H1 (cell line): ENCODE data around the gene NAA50. TPM values are rescaled to one million over a fixed set of nuclear protein-coding genes. Genes with fewer than 3 reads are reported as not detected.

ENCODE experiments used
- CTCF ChIA-PET: fragments of 300-600 bp; sonication (Branson Sonifier 250); formaldehyde crosslinking; loops from one replicate; lab custom pipeline; 2021; ENCODE audit not compliant: partially characterized antibody; lab: Charles Lee
- POLR2A ChIA-PET: fragments of 300-600 bp; sonication (Branson Sonifier 250); formaldehyde crosslinking; loops from one replicate; lab custom pipeline; 2021; ENCODE audit warnings: inconsistent platforms; ENCODE audit not compliant: partially characterized antibody; lab: Charles Lee
- DNase-seq, 2 experiments: peaks; one replicate each; pipeline versions ENCODE4 v3.0.0 to v3.0.0-alpha.2; 2010 to 2022; ENCODE audit warnings: low spot score in 2 of 2, low read depth in 1 of 2, mixed read lengths in 1 of 2
- FAIRE-seq: peaks from 2 replicates; lab custom pipeline; 2011; peaks lifted over from hg19 to GRCh38; lab: Jason Lieb, UNC
- H2AFZ ChIP-seq: 2 replicates; pipeline ENCODE4 v1.8.1; 2012; ENCODE audit warnings: low read length, inconsistent platforms
- H2AK5ac ChIP-seq: 2 replicates; pipeline ENCODE4 v1.6.1; 2013; ENCODE audit warnings: low read depth, low read length
- H2BK120ac ChIP-seq: replicated peaks from 2 replicates; pipeline ENCODE3; 2013; ENCODE audit warnings: low read depth, low read length, inconsistent platforms
- H2BK12ac ChIP-seq: 2 replicates; pipeline ENCODE4 v1.6.1; 2013; ENCODE audit warnings: low read depth, low read length
- H2BK15ac ChIP-seq: 2 replicates; pipeline ENCODE4 v1.6.1; 2013; ENCODE audit warnings: low read length
- H2BK20ac ChIP-seq: 2 replicates; pipeline ENCODE4 v1.6.1; 2013; ENCODE audit warnings: low read length
- H2BK5ac ChIP-seq: 2 replicates; pipeline ENCODE4 v1.6.1; 2013; ENCODE audit warnings: low read depth, low read length
- H3K14ac ChIP-seq: 2 replicates; pipeline ENCODE4 v1.6.1; 2013; ENCODE audit warnings: inconsistent platforms; ENCODE audit not compliant: insufficient read length
- H3K18ac ChIP-seq: 2 replicates; pipeline ENCODE4 v1.6.1; 2013; ENCODE audit warnings: low read length; ENCODE audit errors: extremely low read depth
- H3K23ac ChIP-seq: 2 replicates; pipeline ENCODE4 v1.6.1; 2013; ENCODE audit warnings: inconsistent platforms; ENCODE audit not compliant: insufficient read length
- H3K23me2 ChIP-seq: 2 replicates; pipeline ENCODE4 v1.6.1; 2013; ENCODE audit warnings: low read depth, low read length
- H3K27ac ChIP-seq: 2 replicates; pipeline ENCODE4 v1.6.1; 2011; ENCODE audit warnings: low read depth, low read length, inconsistent platforms
- H3K27me3 ChIP-seq, 4 experiments: replicated peaks in 1 of 4; 1 replicate in 1 of 4; 2 replicates in 3 of 4; pipeline versions ENCODE4 v1.6.1 to v1.8.1; 2011 to 2013; ENCODE audit warnings: low read length in 3 of 4, mild to moderate bottlenecking in 3 of 4, inconsistent platforms in 2 of 4, mixed read lengths in 2 of 4, moderate library complexity in 1 of 4; ENCODE audit not compliant: control insufficient read depth in 3 of 4, insufficient read depth in 3 of 4; ENCODE audit errors: extremely low read depth in 1 of 4
- H3K36me3 ChIP-seq, 4 experiments: 2 replicates each; pipeline versions ENCODE4 v1.6.1 to v1.8.1; 2011 to 2013; ENCODE audit warnings: mild to moderate bottlenecking in 4 of 4, low read length in 3 of 4, moderate library complexity in 2 of 4, control low read depth in 1 of 4, inconsistent platforms in 1 of 4; ENCODE audit not compliant: insufficient read depth in 4 of 4, control insufficient read depth in 2 of 4
- H3K4ac ChIP-seq: replicated peaks from 2 replicates; pipeline ENCODE3; 2013; ENCODE audit warnings: low read length, low read depth, mixed read lengths, inconsistent platforms; ENCODE audit not compliant: insufficient read length
- H3K4me1 ChIP-seq, 4 experiments: replicated peaks in 1 of 4; 1 replicate in 1 of 4; 2 replicates in 3 of 4; pipeline versions ENCODE4 v1.6.1 to v1.8.1; 2011 to 2013; ENCODE audit warnings: low read length in 3 of 4, inconsistent platforms in 2 of 4, mixed read lengths in 1 of 4; ENCODE audit not compliant: insufficient read depth in 4 of 4, control insufficient read depth in 3 of 4
- H3K4me2 ChIP-seq, 2 experiments: 2 replicates each; pipeline versions ENCODE4 v1.6.1 to v1.8.1; 2011 to 2013; ENCODE audit warnings: low read depth in 2 of 2, low read length in 2 of 2, control low read depth in 1 of 2, inconsistent platforms in 1 of 2, mild to moderate bottlenecking in 1 of 2; ENCODE audit not compliant: insufficient read depth in 1 of 2
- H3K4me3 ChIP-seq, 4 experiments: fragments of 200-600, 300-600 bp in 1 of 4; sonication (generic), shearing (Covaris generic), sonication (Bioruptor Twin) in 1 of 4; 2 replicates each; pipeline versions ENCODE4 v1.5.1 to v1.8.1; 2011 to 2016; ENCODE audit warnings: low read length in 4 of 4, low read depth in 3 of 4, control low read depth in 2 of 4, inconsistent platforms in 2 of 4, mild to moderate bottlenecking in 2 of 4, mixed read lengths in 1 of 4, moderate library complexity in 1 of 4; ENCODE audit not compliant: insufficient read depth in 2 of 4; ENCODE audit errors: extremely low read depth in 1 of 4
- H3K56ac ChIP-seq: replicated peaks from 2 replicates; pipeline ENCODE3; 2013; ENCODE audit warnings: low read depth, mild to moderate bottlenecking, mixed read lengths, low read length, inconsistent platforms; ENCODE audit not compliant: insufficient read length
- H3K79me1 ChIP-seq: 2 replicates; pipeline ENCODE4 v1.6.1; 2013; ENCODE audit warnings: low read depth, low read length, control low read depth
- H3K79me2 ChIP-seq, 2 experiments: 2 replicates each; pipeline versions ENCODE4 v1.6.1 to v1.8.1; 2012 to 2013; ENCODE audit warnings: low read length in 2 of 2, mild to moderate bottlenecking in 2 of 2, inconsistent platforms in 1 of 2; ENCODE audit not compliant: insufficient read depth in 2 of 2, control insufficient read depth in 1 of 2
- H3K9ac ChIP-seq, 4 experiments: replicated peaks in 1 of 4; 1 replicate in 1 of 4; 2 replicates in 3 of 4; pipeline versions ENCODE4 v1.6.1 to v1.8.1; 2011 to 2013; ENCODE audit warnings: low read depth in 3 of 4, low read length in 3 of 4, control low read depth in 2 of 4, mild to moderate bottlenecking in 2 of 4, moderate library complexity in 2 of 4, inconsistent platforms in 1 of 4; ENCODE audit errors: extremely low read depth in 1 of 4
- H3K9me3 ChIP-seq, 2 experiments: 2 replicates each; pipeline versions ENCODE4 v1.6.1 to v1.8.1; 2012 to 2013; ENCODE audit warnings: mild to moderate bottlenecking in 2 of 2, moderate library complexity in 2 of 2, control low read depth in 1 of 2, inconsistent platforms in 1 of 2, low read depth in 1 of 2, low read length in 1 of 2, mixed read lengths in 1 of 2; ENCODE audit not compliant: insufficient read depth in 2 of 2
- H4K20me1 ChIP-seq, 2 experiments: replicated peaks in 1 of 2; 2 replicates each; pipeline versions ENCODE3 to v1.8.1; 2011 to 2013; ENCODE audit warnings: inconsistent platforms in 2 of 2, low read length in 2 of 2, mild to moderate bottlenecking in 1 of 2; ENCODE audit not compliant: insufficient read depth in 2 of 2, control insufficient read depth in 1 of 2
- H4K5ac ChIP-seq: 2 replicates; pipeline ENCODE4 v1.6.1; 2013; ENCODE audit warnings: low read length, low read depth, mixed read lengths, inconsistent platforms; ENCODE audit not compliant: insufficient read length
- H4K8ac ChIP-seq: 2 replicates; pipeline ENCODE4 v1.8.0; 2013; ENCODE audit warnings: mild to moderate bottlenecking, moderate library complexity, low read length, inconsistent platforms; ENCODE audit not compliant: insufficient read depth; ENCODE audit errors: extremely low read depth
- H4K91ac ChIP-seq: replicated peaks from 2 replicates; pipeline ENCODE3; 2013; ENCODE audit warnings: low read length, mixed read lengths, inconsistent platforms; ENCODE audit not compliant: insufficient read length
- RAD21 ChIP-seq, 2 experiments: IDR thresholded peaks in 1 of 2; conservative IDR thresholded peaks in 1 of 2; 2 replicates each; pipeline ENCODE4 v1.6.1; 2011; ENCODE audit warnings: low read depth in 2 of 2, low read length in 2 of 2, improper control_type of control experiment in 1 of 2, inconsistent platforms in 1 of 2, mild to moderate bottlenecking in 1 of 2, moderate library complexity in 1 of 2
- WGBS, 2 experiments: shearing (Covaris generic) in 1 of 2; methylation state at CpG; one replicate each; pipeline versions ENCODE4 v1.1.6 to v1.1.7; 2013 to 2015; ENCODE audit warnings: low lambda C conversion rate in 2 of 2, mixed read lengths in 2 of 2, inconsistent platforms in 1 of 2, low coverage in 1 of 2, missing lambda C conversion rate in 1 of 2; ENCODE audit not compliant: insufficient replicate concordance in 2 of 2, insufficient coverage in 1 of 2, insufficient read length in 1 of 2; ENCODE audit errors: extremely low coverage in 1 of 2, missing lambda C conversion rate in 1 of 2; 5-methylcytosine and 5-hydroxymethylcytosine counted together
- polyA plus RNA-seq, 7 experiments: library from polyadenylated mRNA; depleted of rRNA in 3 of 7; stranded (reverse) in 5 of 7; unstranded in 2 of 7; fragments of >200 nt in 5 of 7; fragments of 200-250 nt in 2 of 7; gene quantifications; 1 replicate in 5 of 7; 2 replicates in 1 of 7; 4 replicates in 1 of 7; pipeline versions ENCODE4 v1.2.1 to v1.2.3, GENCODE V29; 2011 to 2013; ENCODE audit warnings: missing spikeins in 2 of 7, mixed read lengths in 2 of 7
- total RNA-seq: library from RNA; stranded (reverse); fragmentation: NEBNext Ultra II Directional; extraction: Animal tissue kit (Norgen Biotek cat#: 25700); gene quantifications from 2 replicates; pipeline ENCODE4 v1.2.1, GENCODE V29; 2021
- TF ChIP-seq, protein P1 (sequence below), 3 experiments: IDR thresholded peaks; 1 replicate in 2 of 3; 2 replicates in 1 of 3; pipeline versions ENCODE4 v1.5.1 to v1.6.1; 2011; ENCODE audit warnings: low read length in 3 of 3, mild to moderate bottlenecking in 3 of 3, inconsistent platforms in 2 of 3, low read depth in 1 of 3, moderate library complexity in 1 of 3; ENCODE audit not compliant: insufficient read depth in 1 of 3; ENCODE audit errors: control extremely low read depth in 1 of 3
- TF ChIP-seq, protein P2 (sequence below): IDR thresholded peaks from 2 replicates; pipeline ENCODE4 v1.6.1; 2012; ENCODE audit warnings: inconsistent platforms

The NAA50 gene
- total and polyA plus RNA-seq, 2 of the 8 experiments (the other 6 are each of a cell fraction or from before 2014, with no cell fraction given): 46.6 to 231 TPM

DNA sequence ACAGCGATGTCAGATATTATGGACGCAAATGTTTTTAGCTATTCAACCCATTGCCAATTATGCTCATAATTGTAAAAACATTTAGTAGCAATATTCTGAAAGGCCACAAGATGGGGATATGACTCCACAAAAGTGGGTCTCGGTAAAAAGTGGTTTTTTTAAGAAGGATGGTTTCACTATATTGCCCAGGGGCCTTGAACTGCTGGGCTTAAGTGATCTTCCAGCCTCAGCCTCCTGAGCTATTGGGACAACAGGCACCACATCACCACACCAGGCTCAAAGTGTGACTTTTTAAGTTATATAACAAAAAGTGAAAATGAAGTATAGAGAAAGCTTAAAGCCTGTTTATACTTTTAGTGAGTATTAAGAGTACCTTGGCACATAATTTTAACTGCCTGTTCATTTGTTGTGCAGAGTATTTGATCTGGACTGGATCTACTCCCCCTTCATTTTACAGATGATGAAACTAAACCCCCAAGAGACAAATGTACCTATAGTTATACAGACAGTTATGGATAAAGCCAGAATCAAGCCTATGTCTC lies 9.4 kb downstream of the NAA50 start:
- peaks cover 0 to 5% (median 0%) of the 10 kb centered on the region in 4 experiments; a peak in 3 of 7 replicates for H3K4me1 ChIP-seq
- H4K5ac ChIP-seq: no peak overlapping the region
- ChIA-PET CTCF (interaction anchor here (0.6 to 3.3 kb wide), 23 partner anchors 8 to 418 kb away, joined by 3 to 34 read pairs (median 4); partner anchors contain the start of genes ATP6V1A and NAA50), POLR2A (interaction anchor here (0.7 to 2.1 kb wide), 4 partner anchors 9 to 165 kb away, joined by 3 to 14 read pairs (median 3); partner anchors contain the start of gene NAA50)
- no peak overlapping the region for H2BK5ac ChIP-seq
- no peaks in the 10 kb centered on the region for H3K36me3 ChIP-seq
- no peak overlapping the region for H3K14ac ChIP-seq
- 77% methylated on average over 3 of the region's 3 CpGs; no CpG with 5 or more reads in 1 of the 2 experiments for WGBS, 2 experiments
- H2AFZ ChIP-seq: no peak overlapping the region
- H3K27me3 ChIP-seq: no peaks in the 10 kb centered on the region
- no peak overlapping the region for H4K8ac ChIP-seq
- no peaks in the 10 kb centered on the region; the same call in 1 of the 2 replicates for H3K79me1 ChIP-seq
- no peak overlapping the region for H3K23ac ChIP-seq
- no peaks in the 10 kb centered on the region for H3K9me3 ChIP-seq
- no peak overlapping the region for H3K56ac ChIP-seq
- H3K9ac ChIP-seq: no peak overlapping the region
- DNase-seq (no peak), FAIRE-seq (peak; percentile 78)
- H4K20me1 ChIP-seq: peaks cover 14 to 29% of the 10 kb centered on the region in 2 experiments
- H3K23me2 ChIP-seq: no peaks in the 10 kb centered on the region
- H2BK20ac ChIP-seq: no peak overlapping the region
- no peak overlapping the region for H2BK15ac ChIP-seq
- no peak overlapping the region for H2BK12ac ChIP-seq
- no peak overlapping the region for H3K4me3 ChIP-seq
- no peak overlapping the region for H3K18ac ChIP-seq
- no peak overlapping the region for H2AK5ac ChIP-seq
- TF ChIP-seq, protein P1, sequence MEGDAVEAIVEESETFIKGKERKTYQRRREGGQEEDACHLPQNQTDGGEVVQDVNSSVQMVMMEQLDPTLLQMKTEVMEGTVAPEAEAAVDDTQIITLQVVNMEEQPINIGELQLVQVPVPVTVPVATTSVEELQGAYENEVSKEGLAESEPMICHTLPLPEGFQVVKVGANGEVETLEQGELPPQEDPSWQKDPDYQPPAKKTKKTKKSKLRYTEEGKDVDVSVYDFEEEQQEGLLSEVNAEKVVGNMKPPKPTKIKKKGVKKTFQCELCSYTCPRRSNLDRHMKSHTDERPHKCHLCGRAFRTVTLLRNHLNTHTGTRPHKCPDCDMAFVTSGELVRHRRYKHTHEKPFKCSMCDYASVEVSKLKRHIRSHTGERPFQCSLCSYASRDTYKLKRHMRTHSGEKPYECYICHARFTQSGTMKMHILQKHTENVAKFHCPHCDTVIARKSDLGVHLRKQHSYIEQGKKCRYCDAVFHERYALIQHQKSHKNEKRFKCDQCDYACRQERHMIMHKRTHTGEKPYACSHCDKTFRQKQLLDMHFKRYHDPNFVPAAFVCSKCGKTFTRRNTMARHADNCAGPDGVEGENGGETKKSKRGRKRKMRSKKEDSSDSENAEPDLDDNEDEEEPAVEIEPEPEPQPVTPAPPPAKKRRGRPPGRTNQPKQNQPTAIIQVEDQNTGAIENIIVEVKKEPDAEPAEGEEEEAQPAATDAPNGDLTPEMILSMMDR (IDR thresholded peaks at IDR 0.05; ENCODE audit: control extremely low read depth in 1 of 3, insufficient read depth in 1 of 3, low read depth in 1 of 3, low read length in 3 of 3): peak in 2 of 3 experiments; percentile 36 to 50; a peak in 2 of 4 replicates
- TF ChIP-seq RAD21 (IDR thresholded peaks at IDR 0.05 in 1 of 2, conservative IDR thresholded peaks at IDR 0.05 in 1 of 2; ENCODE audit: low read depth in 2 of 2, low read length in 2 of 2): peak; percentile 73 to 74
- TF ChIP-seq, protein P2, sequence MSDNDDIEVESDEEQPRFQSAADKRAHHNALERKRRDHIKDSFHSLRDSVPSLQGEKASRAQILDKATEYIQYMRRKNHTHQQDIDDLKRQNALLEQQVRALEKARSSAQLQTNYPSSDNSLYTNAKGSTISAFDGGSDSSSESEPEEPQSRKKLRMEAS: no peak
- no peak overlapping the region for H3K27ac ChIP-seq
- H2BK120ac ChIP-seq: no peak overlapping the region
- no peak overlapping the region for H3K4ac ChIP-seq
- H3K4me2 ChIP-seq: peak overlapping the region in 1 of 2 experiments; percentile 12; a peak in 1 of 4 replicates
- peaks cover 27 to 100% of the 10 kb centered on the region in 2 experiments for H3K79me2 ChIP-seq
- H4K91ac ChIP-seq: no peak overlapping the region
